HepG2 (cell line): ENCODE results near the gene MAPK8IP1. TPM values are rescaled to one million over a fixed set of nuclear protein-coding genes. Genes with fewer than 3 reads are reported as not detected.
A peak's percentile ranks its signal among the peaks of the same experiment; 100 is the strongest.

Source experiments
- CEBPB ChIP-seq: IDR thresholded peaks from 2 replicates; pipeline ENCODE4 v1.6.1; 2011; ENCODE audit warnings: low read depth, low read length, improper control_type of control experiment, borderline replicate concordance
- ELK4 ChIP-seq: sonication (generic); formaldehyde crosslinking; IDR thresholded peaks from 2 replicates; pipeline ENCODE4 v1.9.0; 2021; ENCODE audit warnings: missing genetic modification reagents, borderline replicate concordance
- FOXM1 ChIP-seq: sonication (generic); formaldehyde crosslinking; IDR thresholded peaks from 2 replicates; pipeline ENCODE4 v1.5.0; 2020; ENCODE audit warnings: missing genetic modification reagents
- RBM22 ChIP-seq: fragments of 200-400 bp; formaldehyde crosslinking; optimal IDR thresholded peaks from 2 replicates; pipeline ENCODE3; 2017; ENCODE audit warnings: mild to moderate bottlenecking, low read length, moderate library complexity
- SALL2 ChIP-seq: sonication (generic); formaldehyde crosslinking; IDR thresholded peaks from 2 replicates; pipeline ENCODE4 v1.8.1; 2023; ENCODE audit warnings: mild to moderate bottlenecking, missing genetic modification reagents, inconsistent platforms
- SPEN ChIP-seq: sonication (generic); formaldehyde crosslinking; IDR thresholded peaks from 2 replicates; pipeline ENCODE4 v1.5.1; 2020; ENCODE audit warnings: low read depth, mild to moderate bottlenecking, missing genetic modification reagents
- TAF1 ChIP-seq: sonication (generic); formaldehyde crosslinking; IDR thresholded peaks from 2 replicates; pipeline ENCODE4 v1.4.0; 2020; ENCODE audit warnings: missing genetic modification reagents
- TCF12 ChIP-seq, 2 experiments: fragments of 450-650 bp in 1 of 2; sonication (generic) in 1 of 2; formaldehyde crosslinking in 1 of 2; IDR thresholded peaks; 2 replicates each; pipeline versions ENCODE4 v1.6.1 to v1.8.0; 2017 to 2022; ENCODE audit warnings: antibody characterized with exemption in 1 of 2, mild to moderate bottlenecking in 1 of 2, missing genetic modification reagents in 1 of 2, moderate library complexity in 1 of 2
- ZMYM3 ChIP-seq: sonication (generic); formaldehyde crosslinking; IDR thresholded peaks from 2 replicates; pipeline ENCODE4 v1.5.1; 2020; ENCODE audit warnings: mild to moderate bottlenecking, missing genetic modification reagents
- ZNF317 ChIP-seq: sonication (generic); formaldehyde crosslinking; IDR thresholded peaks from 2 replicates; pipeline ENCODE4 v1.5.0; 2020; ENCODE audit warnings: mild to moderate bottlenecking, missing genetic modification reagents
- ZNF431 ChIP-seq: sonication (generic); formaldehyde crosslinking; IDR thresholded peaks from 2 replicates; pipeline ENCODE4 v1.9.0; 2022; ENCODE audit warnings: missing genetic modification reagents, low read depth, mild to moderate bottlenecking, borderline replicate concordance
- polyA plus RNA-seq, 8 experiments: library from polyadenylated mRNA; depleted of rRNA in 3 of 8; stranded (reverse) in 7 of 8; unstranded in 1 of 8; fragments of >200 nt; fragmentation: Illumina TruSeq in 4 of 8; extraction: Trizol in 4 of 8; gene quantifications; 2 replicates each; pipeline versions ENCODE4 v1.2.1 to v1.2.3, GENCODE V29; 2011 to 2016; ENCODE audit warnings: low read depth in 4 of 8, missing spikeins in 1 of 8, mixed read lengths in 1 of 8; ENCODE audit not compliant: insufficient read depth in 1 of 8
- total RNA-seq, 5 experiments: library from RNA; depleted of rRNA; stranded (reverse); fragments of >200 nt; fragmentation: Illumina TruSeq; extraction: Trizol; gene quantifications; 2 replicates each; pipeline ENCODE4 v1.2.3, GENCODE V29; 2016; ENCODE audit warnings: low read depth in 1 of 5
- TF ChIP-seq, protein P1 (sequence below): sonication (generic); formaldehyde crosslinking; IDR thresholded peaks from 2 replicates; pipeline ENCODE4 v1.4.0; 2020; ENCODE audit warnings: missing genetic modification reagents, borderline replicate concordance
- TF ChIP-seq, protein P2 (sequence below): sonication (generic); formaldehyde crosslinking; IDR thresholded peaks from 2 replicates; pipeline ENCODE4 v1.5.1; 2020; ENCODE audit warnings: mild to moderate bottlenecking, moderate library complexity, missing genetic modification reagents

MAPK8IP1 gene
- total and polyA plus RNA-seq, 2 of the 13 experiments (the other 11 are each of a cell fraction or from before 2014, with no cell fraction given): 2.2 to 4.2 TPM

- TF ChIP-seq ELK4 (CRISPR knock-in tag): no peak
- no peak for TF ChIP-seq FOXM1
- TF ChIP-seq CEBPB: peak; percentile 95
- TF ChIP-seq, protein P1, sequence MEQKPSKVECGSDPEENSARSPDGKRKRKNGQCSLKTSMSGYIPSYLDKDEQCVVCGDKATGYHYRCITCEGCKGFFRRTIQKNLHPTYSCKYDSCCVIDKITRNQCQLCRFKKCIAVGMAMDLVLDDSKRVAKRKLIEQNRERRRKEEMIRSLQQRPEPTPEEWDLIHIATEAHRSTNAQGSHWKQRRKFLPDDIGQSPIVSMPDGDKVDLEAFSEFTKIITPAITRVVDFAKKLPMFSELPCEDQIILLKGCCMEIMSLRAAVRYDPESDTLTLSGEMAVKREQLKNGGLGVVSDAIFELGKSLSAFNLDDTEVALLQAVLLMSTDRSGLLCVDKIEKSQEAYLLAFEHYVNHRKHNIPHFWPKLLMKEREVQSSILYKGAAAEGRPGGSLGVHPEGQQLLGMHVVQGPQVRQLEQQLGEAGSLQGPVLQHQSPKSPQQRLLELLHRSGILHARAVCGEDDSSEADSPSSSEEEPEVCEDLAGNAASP (CRISPR knock-in tag): no peak
- TF ChIP-seq ZMYM3: peak; percentile 4; the same call in 1 of the 2 replicates
- TF ChIP-seq SALL2: no peak
- no peak for TF ChIP-seq RBM22
- peak; percentile 49; the same call in 1 of the 2 replicates for TF ChIP-seq TAF1 (CRISPR knock-in tag)
- TF ChIP-seq, protein P2, sequence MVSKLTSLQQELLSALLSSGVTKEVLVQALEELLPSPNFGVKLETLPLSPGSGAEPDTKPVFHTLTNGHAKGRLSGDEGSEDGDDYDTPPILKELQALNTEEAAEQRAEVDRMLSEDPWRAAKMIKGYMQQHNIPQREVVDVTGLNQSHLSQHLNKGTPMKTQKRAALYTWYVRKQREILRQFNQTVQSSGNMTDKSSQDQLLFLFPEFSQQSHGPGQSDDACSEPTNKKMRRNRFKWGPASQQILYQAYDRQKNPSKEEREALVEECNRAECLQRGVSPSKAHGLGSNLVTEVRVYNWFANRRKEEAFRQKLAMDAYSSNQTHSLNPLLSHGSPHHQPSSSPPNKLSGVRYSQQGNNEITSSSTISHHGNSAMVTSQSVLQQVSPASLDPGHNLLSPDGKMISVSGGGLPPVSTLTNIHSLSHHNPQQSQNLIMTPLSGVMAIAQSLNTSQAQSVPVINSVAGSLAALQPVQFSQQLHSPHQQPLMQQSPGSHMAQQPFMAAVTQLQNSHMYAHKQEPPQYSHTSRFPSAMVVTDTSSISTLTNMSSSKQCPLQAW (CRISPR knock-in tag): peak; percentile 52
- no peak for TF ChIP-seq ZNF431 (CRISPR knock-in tag)
- no peak for TF ChIP-seq ZNF317
- no peak for TF ChIP-seq TCF12 (IDR thresholded peaks at IDR 0.05)
- TF ChIP-seq TCF12 (CRISPR knock-in tag; IDR thresholded peaks at IDR 0.05): no peak
- TF ChIP-seq SPEN (CRISPR knock-in tag): peak; percentile 78; the same call in 1 of the 2 replicates
Measured at GRCh38 chr11:45917623-45918330, 32.3 kb downstream of the MAPK8IP1 start, which contains the start of gene PEX16 (continued).
